ENCODE measurements around the gene TBC1D22A.

- TF ChIP-seq CTCF (IDR thresholded peaks at IDR 0.05) (no peak), POLR2A (IDR thresholded peaks at IDR 0.05) (no peak)
Measured at GRCh38 chr22:47172771-47173534, 410.5 kb downstream of the TBC1D22A start.
